WTC11 (cell line): Measurements from ENCODE around the gene PLXDC2. TPM values are rescaled to one million over a fixed set of nuclear protein-coding genes. Genes with fewer than 3 reads are reported as not detected.

Source experiments
- ATAC-seq: fragments of 200-7000 bp; cut with Tn5 transposase; 2 replicates; pipeline ENCODE4 v1.10.0; 2021; ENCODE audit warnings: mild to moderate bottlenecking, moderate library complexity
- CTCF ChIA-PET: fragments of 300-600 bp; sonication (Branson Sonifier 250); formaldehyde crosslinking; loops from one replicate; lab custom pipeline; 2021; ENCODE audit warnings: antibody characterized with exemption; lab: Charles Lee
- POLR2A ChIA-PET: fragments of 350-600 bp; sonication (Branson Sonifier 250); formaldehyde crosslinking; loops from one replicate; lab custom pipeline; 2021; ENCODE audit warnings: antibody characterized with exemption; lab: Charles Lee
- DNase-seq: peaks from one replicate; pipeline ENCODE4 v3.0.0; 2021; ENCODE audit warnings: low spot score
- H3K27ac Mint-ChIP-seq: 2 replicates; pipeline ENCODE4 v1.8.0; 2021; ENCODE audit warnings: mixed read lengths
- H3K27me3 Mint-ChIP-seq: 2 replicates; pipeline ENCODE4 v1.8.0; 2021; ENCODE audit warnings: low read depth, mild to moderate bottlenecking, moderate library complexity, mixed read lengths
- H3K36me3 Mint-ChIP-seq: 2 replicates; pipeline ENCODE4 v1.8.0; 2021; ENCODE audit warnings: mixed read lengths
- H3K4me1 Mint-ChIP-seq: 2 replicates; pipeline ENCODE4 v1.8.0; 2022; ENCODE audit warnings: mixed read lengths
- H3K4me3 Mint-ChIP-seq: 2 replicates; pipeline ENCODE4 v1.8.0; 2021; ENCODE audit warnings: mild to moderate bottlenecking, moderate library complexity, mixed read lengths
- H3K9me3 Mint-ChIP-seq: 2 replicates; pipeline ENCODE4 v1.8.0; 2021; ENCODE audit warnings: mixed read lengths
- ATF6 ChIP-seq: sonication (generic); formaldehyde crosslinking; IDR thresholded peaks from 2 replicates; pipeline ENCODE4 v1.8.1; 2023; ENCODE audit warnings: mild to moderate bottlenecking, missing genetic modification reagents
- IRF1 ChIP-seq: sonication (generic); formaldehyde crosslinking; IDR thresholded peaks from 2 replicates; pipeline ENCODE4 v1.8.0; 2023; ENCODE audit warnings: missing genetic modification reagents
- IRF2 ChIP-seq: sonication (generic); formaldehyde crosslinking; IDR thresholded peaks from 2 replicates; pipeline ENCODE4 v1.8.0; 2022; ENCODE audit warnings: low read depth, missing genetic modification reagents, borderline replicate concordance
- JUN ChIP-seq: sonication (generic); formaldehyde crosslinking; IDR thresholded peaks from 2 replicates; pipeline ENCODE4 v1.8.0; 2023; ENCODE audit warnings: mild to moderate bottlenecking, missing genetic modification reagents
- MXD4 ChIP-seq: fragments of 250-450 bp; sonication (Bioruptor Pico); IDR thresholded peaks from 2 replicates; pipeline ENCODE4 v1.8.0; 2021; ENCODE audit warnings: mild to moderate bottlenecking, moderate library complexity, borderline replicate concordance
- NFATC4 ChIP-seq: fragments of 250-450 bp; sonication (Bioruptor Pico); IDR thresholded peaks from 2 replicates; pipeline ENCODE4 v1.9.0; 2021; ENCODE audit warnings: mild to moderate bottlenecking
- NFYB ChIP-seq: sonication (generic); formaldehyde crosslinking; conservative IDR thresholded peaks from 2 replicates; pipeline ENCODE4 v1.8.0; 2022; ENCODE audit warnings: low read depth, missing genetic modification reagents
- PRDM15 ChIP-seq: sonication (generic); formaldehyde crosslinking; IDR thresholded peaks from 2 replicates; pipeline ENCODE4 v1.8.0; 2022; ENCODE audit warnings: missing genetic modification reagents
- SOX15 ChIP-seq: fragments of 250-450 bp; sonication (Bioruptor Pico); IDR thresholded peaks from 2 replicates; pipeline ENCODE4 v1.9.0; 2021; ENCODE audit warnings: mild to moderate bottlenecking
- ZNF317 ChIP-seq: sonication (generic); formaldehyde crosslinking; IDR thresholded peaks from 2 replicates; pipeline ENCODE4 v1.8.1; 2023; ENCODE audit warnings: low read depth, mild to moderate bottlenecking, moderate library complexity, missing genetic modification reagents, borderline replicate concordance
- ZSCAN18 ChIP-seq: fragments of 250-450 bp; sonication (Bioruptor Pico); IDR thresholded peaks from 2 replicates; pipeline ENCODE4 v2.1.2; 2022; ENCODE audit warnings: mild to moderate bottlenecking, moderate library complexity
- total RNA-seq: library from RNA; stranded (reverse); gene quantifications from 3 replicates; pipeline ENCODE4 v1.2.3, GENCODE V29; 2021
- TF ChIP-seq, protein P1 (sequence below): fragments of 250-450 bp; sonication (Bioruptor Pico); IDR thresholded peaks from 2 replicates; pipeline ENCODE4 v1.9.0; 2021; ENCODE audit warnings: mild to moderate bottlenecking

PLXDC2 gene
- total RNA-seq, 1 experiment from 2014 or later: 31.7 TPM

DNA sequence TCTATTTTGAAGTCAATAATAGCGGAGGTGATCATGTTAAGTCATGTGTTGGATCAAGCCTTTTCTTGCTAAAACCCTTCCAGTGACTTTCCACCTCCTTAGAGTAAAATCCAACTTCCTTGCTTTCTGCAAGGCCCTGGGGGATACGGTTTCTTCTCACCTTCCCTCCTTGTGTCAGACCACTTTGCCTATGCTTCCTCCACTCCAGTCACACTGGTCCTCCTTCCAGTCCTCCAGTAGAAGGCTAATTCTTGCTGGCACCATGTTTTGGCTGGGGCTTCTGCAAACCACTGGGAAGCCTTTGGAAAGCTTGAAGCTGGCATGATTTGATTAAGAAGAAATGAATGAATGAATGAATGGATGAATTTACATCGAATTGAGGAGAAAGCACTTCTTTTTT, 169.5 kb downstream of the PLXDC2 start:
- Mint-ChIP-seq H3K27ac (peak overlapping the region; percentile 59), H3K36me3 (0 out of 2 replicates have a peak, but pooled peaks cover 3% of the 10 kb centered on the region), H3K4me3 (no peak overlapping the region), H3K4me1 (peaks cover 71% of the 10 kb centered on the region), H3K9me3 (peaks cover 3% of the 10 kb centered on the region; the same call in 1 of the 2 replicates), H3K27me3 (no peaks in the 10 kb centered on the region)
- ATAC-seq: no peak; the same call in 1 of the 2 replicates
- POLR2A ChIA-PET: no interaction called here
- 0 out of 2 replicates have a peak, but pooled peaks have one; percentile 37 for TF ChIP-seq ZSCAN18 (CRISPR knock-in tag)
- TF ChIP-seq NFATC4 (CRISPR knock-in tag): no peak
- TF ChIP-seq PRDM15 (CRISPR knock-in tag): peak; percentile 77
- TF ChIP-seq JUN (CRISPR knock-in tag): no peak
- TF ChIP-seq SOX15 (CRISPR knock-in tag): no peak
- TF ChIP-seq NFYB (CRISPR knock-in tag): no peak
- TF ChIP-seq MXD4 (CRISPR knock-in tag): no peak
- no peak for DNase-seq
- CTCF ChIA-PET: no interaction called here

- POLR2A ChIA-PET: no interaction called here
- H3K4me3 Mint-ChIP-seq: no peak overlapping the region
- CTCF ChIA-PET: no interaction called here
- peaks cover 3% of the 10 kb centered on the region; the same call in 1 of the 2 replicates for H3K9me3 Mint-ChIP-seq
- TF ChIP-seq IRF2: no peak
- TF ChIP-seq, protein P1, sequence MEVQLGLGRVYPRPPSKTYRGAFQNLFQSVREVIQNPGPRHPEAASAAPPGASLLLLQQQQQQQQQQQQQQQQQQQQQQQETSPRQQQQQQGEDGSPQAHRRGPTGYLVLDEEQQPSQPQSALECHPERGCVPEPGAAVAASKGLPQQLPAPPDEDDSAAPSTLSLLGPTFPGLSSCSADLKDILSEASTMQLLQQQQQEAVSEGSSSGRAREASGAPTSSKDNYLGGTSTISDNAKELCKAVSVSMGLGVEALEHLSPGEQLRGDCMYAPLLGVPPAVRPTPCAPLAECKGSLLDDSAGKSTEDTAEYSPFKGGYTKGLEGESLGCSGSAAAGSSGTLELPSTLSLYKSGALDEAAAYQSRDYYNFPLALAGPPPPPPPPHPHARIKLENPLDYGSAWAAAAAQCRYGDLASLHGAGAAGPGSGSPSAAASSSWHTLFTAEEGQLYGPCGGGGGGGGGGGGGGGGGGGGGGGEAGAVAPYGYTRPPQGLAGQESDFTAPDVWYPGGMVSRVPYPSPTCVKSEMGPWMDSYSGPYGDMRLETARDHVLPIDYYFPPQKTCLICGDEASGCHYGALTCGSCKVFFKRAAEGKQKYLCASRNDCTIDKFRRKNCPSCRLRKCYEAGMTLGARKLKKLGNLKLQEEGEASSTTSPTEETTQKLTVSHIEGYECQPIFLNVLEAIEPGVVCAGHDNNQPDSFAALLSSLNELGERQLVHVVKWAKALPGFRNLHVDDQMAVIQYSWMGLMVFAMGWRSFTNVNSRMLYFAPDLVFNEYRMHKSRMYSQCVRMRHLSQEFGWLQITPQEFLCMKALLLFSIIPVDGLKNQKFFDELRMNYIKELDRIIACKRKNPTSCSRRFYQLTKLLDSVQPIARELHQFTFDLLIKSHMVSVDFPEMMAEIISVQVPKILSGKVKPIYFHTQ (CRISPR knock-in tag): no peak
- TF ChIP-seq ZNF317 (CRISPR knock-in tag): no peak
- no peak for TF ChIP-seq ATF6 (CRISPR knock-in tag)
- TF ChIP-seq IRF1: no peak
- no peak for ATAC-seq
- peaks cover 65% of the 10 kb centered on the region for H3K4me1 Mint-ChIP-seq
- H3K27ac Mint-ChIP-seq: peak overlapping the region; percentile 83
- no peak for DNase-seq
- 0 out of 2 replicates have a peak, but pooled peaks cover 3% of the 10 kb centered on the region for H3K36me3 Mint-ChIP-seq
- H3K27me3 Mint-ChIP-seq: no peaks in the 10 kb centered on the region
Measured at GRCh38 chr10:19986591-19986990, 170.4 kb downstream of the PLXDC2 start.
